GM23248 (cell line): ENCODE measurements around the gene ADCY5.

Source experiments
- EZH2 ChIP-seq: fragments of 200-600 bp; sonication (generic); IDR thresholded peaks from 2 replicates; pipeline ENCODE4 v1.6.1; 2018; ENCODE audit warnings: antibody characterized with exemption, mild to moderate bottlenecking; ENCODE audit not compliant: insufficient read depth, poor library complexity, severe bottlenecking
- EZH2phosphoT487 ChIP-seq: fragments of 200-600 bp; sonication (generic); IDR thresholded peaks from 2 replicates; pipeline ENCODE4 v1.6.1; 2018; ENCODE audit warnings: antibody characterized with exemption, moderate library complexity, mild to moderate bottlenecking, low read depth; ENCODE audit not compliant: insufficient read depth

DNA sequence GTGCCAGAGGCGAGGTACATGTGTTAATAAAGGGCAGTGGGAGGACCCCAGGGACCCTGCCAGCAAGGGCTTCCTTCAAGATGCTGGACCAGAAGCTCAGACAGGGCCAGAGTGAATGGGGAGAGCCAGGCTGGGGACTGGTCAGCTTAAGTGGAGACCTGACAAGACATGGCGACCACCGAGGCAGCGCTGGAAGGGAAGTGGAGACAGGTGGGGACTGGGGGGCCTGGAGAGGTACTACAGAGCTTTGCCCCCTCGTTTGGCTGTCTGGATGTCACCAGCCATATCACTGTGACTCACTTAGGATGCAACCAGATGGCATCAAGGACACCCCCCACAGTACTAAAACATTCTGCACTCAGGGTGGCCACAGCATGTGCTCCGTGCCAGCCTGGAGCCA, 97.9 kb downstream of the ADCY5 start:
- no peak for TF ChIP-seq EZH2
- TF ChIP-seq EZH2phosphoT487, result no peak
